ENCODE measurements around the gene COL21A1. TPM values are rescaled to one million over a fixed set of nuclear protein-coding genes. Genes with fewer than 3 reads are reported as not detected.

The COL21A1 gene
- total RNA-seq, 1 experiment from 2014 or later, result 49.0 TPM

GRCh38 chr6:56279331-56280080 is 32.1 kb upstream of the COL21A1 start:
- intact Hi-C loops (cut with micrococcal nuclease; ENCODE audit: unreplicated experiment), result no loop called here
- Histone ChIP-seq H3K27ac (ENCODE audit: low read depth, low read length, poor library complexity, severe bottlenecking) (no peak overlapping the region), H3K9me3 (ENCODE audit: low read depth, low read length, poor library complexity, severe bottlenecking) (peaks cover 5% of the 10 kb centered on the region), H3K36me3 (ENCODE audit: insufficient read depth, low read length, poor library complexity, severe bottlenecking) (no peaks in the 10 kb centered on the region), H3K4me3 (ENCODE audit: low read depth, low read length, poor library complexity, severe bottlenecking) (no peak overlapping the region), H3K4me1 (ENCODE audit: insufficient read depth, low read length, poor library complexity, severe bottlenecking) (peaks cover 14% of the 10 kb centered on the region), H3K27me3 (replicated peaks; ENCODE audit: insufficient read depth, low read depth, low read length, poor library complexity) (no peaks in the 10 kb centered on the region)
- BruUV-seq (replicated peaks), result no TSS peak
- POLR2A ChIA-PET (ENCODE audit: low non-redundant PET), result interaction anchor here (0.6 kb wide), 1 partner anchor 99 kb away, joined by 5 read pairs; no protein-coding TSS in a partner anchor
- TF ChIP-seq CTCF (conservative IDR thresholded peaks at IDR 0.05; ENCODE audit: low read depth, low read length) (no peak), EZH2 (IDR thresholded peaks at IDR 0.05; ENCODE audit: borderline replicate concordance, low read depth, low read length, poor library complexity, severe bottlenecking) (no peak)
- CTCF ChIA-PET, result no interaction called here
- DNase-seq (ENCODE audit: low spot score), result no peak

- POLR2A ChIA-PET (ENCODE audit: low non-redundant PET), result interaction anchor here (0.6 kb wide), 1 partner anchor 17 kb away, joined by 9 read pairs; no protein-coding TSS in a partner anchor
- no TSS peak for BruUV-seq (replicated peaks)
Measured at GRCh38 chr6:56278171-56278591, 30.8 kb upstream of the COL21A1 start.

GRCh38 chr6:56270812-56271441 is 23.5 kb upstream of the COL21A1 start:
- Histone ChIP-seq H3K4me1 (ENCODE audit: insufficient read depth, low read length, poor library complexity, severe bottlenecking) (peaks cover under 1% of the 10 kb centered on the region), H3K9me3 (ENCODE audit: low read depth, low read length, poor library complexity, severe bottlenecking) (peaks cover 44% of the 10 kb centered on the region), H3K36me3 (ENCODE audit: insufficient read depth, low read length, poor library complexity, severe bottlenecking) (no peaks in the 10 kb centered on the region), H3K4me3 (ENCODE audit: low read depth, low read length, poor library complexity, severe bottlenecking) (no peak overlapping the region), H3K27me3 (replicated peaks; ENCODE audit: insufficient read depth, low read depth, low read length, poor library complexity) (no peaks in the 10 kb centered on the region), H3K27ac (ENCODE audit: low read depth, low read length, poor library complexity, severe bottlenecking) (no peak overlapping the region)
- TF ChIP-seq CTCF (conservative IDR thresholded peaks at IDR 0.05; ENCODE audit: low read depth, low read length), result no peak
- TF ChIP-seq EZH2 (IDR thresholded peaks at IDR 0.05; ENCODE audit: borderline replicate concordance, low read depth, low read length, poor library complexity, severe bottlenecking), result no peak
- POLR2A ChIA-PET (ENCODE audit: low non-redundant PET), result no interaction called here
- intact Hi-C loops (cut with micrococcal nuclease; ENCODE audit: unreplicated experiment), result no loop called here
- BruUV-seq (replicated peaks), result no TSS peak
- CTCF ChIA-PET, result no interaction called here
- DNase-seq (ENCODE audit: low spot score), result no peak

More at GRCh38 chr6:56278171-56278591, 30.8 kb upstream of the COL21A1 start:
- H3K27ac ChIP-seq (ENCODE audit: low read depth, low read length, poor library complexity, severe bottlenecking), result no peak overlapping the region
- H3K4me1 ChIP-seq (ENCODE audit: insufficient read depth, low read length, poor library complexity, severe bottlenecking), result peaks cover 14% of the 10 kb centered on the region
- H3K9me3 ChIP-seq (ENCODE audit: low read depth, low read length, poor library complexity, severe bottlenecking), result peaks cover 12% of the 10 kb centered on the region
- no peaks in the 10 kb centered on the region for H3K36me3 ChIP-seq (ENCODE audit: insufficient read depth, low read length, poor library complexity, severe bottlenecking)
- DNase-seq (ENCODE audit: low spot score), result peak; percentile 54
- no peaks in the 10 kb centered on the region for H3K27me3 ChIP-seq (replicated peaks; ENCODE audit: insufficient read depth, low read depth, low read length, poor library complexity)
- CTCF ChIA-PET, result no interaction called here
- TF ChIP-seq EZH2 (IDR thresholded peaks at IDR 0.05; ENCODE audit: borderline replicate concordance, low read depth, low read length, poor library complexity, severe bottlenecking), result no peak
- TF ChIP-seq CTCF (conservative IDR thresholded peaks at IDR 0.05; ENCODE audit: low read depth, low read length), result no peak
- no peak overlapping the region for H3K4me3 ChIP-seq (ENCODE audit: low read depth, low read length, poor library complexity, severe bottlenecking)
- intact Hi-C loops (cut with micrococcal nuclease; ENCODE audit: unreplicated experiment), result no loop called here

All from A673 (cell line).